GM19397 (cell line): ENCODE data around the gene ITGA11.

Experiments
- ATAC-seq: cut with Tn5 transposase; IDR thresholded peaks from one replicate; pipeline ENCODE4 v1.9.1; 2021; ENCODE audit warnings: mild to moderate bottlenecking, moderate library complexity; ENCODE audit not compliant: unreplicated experiment

The ITGA11 gene

DNA sequence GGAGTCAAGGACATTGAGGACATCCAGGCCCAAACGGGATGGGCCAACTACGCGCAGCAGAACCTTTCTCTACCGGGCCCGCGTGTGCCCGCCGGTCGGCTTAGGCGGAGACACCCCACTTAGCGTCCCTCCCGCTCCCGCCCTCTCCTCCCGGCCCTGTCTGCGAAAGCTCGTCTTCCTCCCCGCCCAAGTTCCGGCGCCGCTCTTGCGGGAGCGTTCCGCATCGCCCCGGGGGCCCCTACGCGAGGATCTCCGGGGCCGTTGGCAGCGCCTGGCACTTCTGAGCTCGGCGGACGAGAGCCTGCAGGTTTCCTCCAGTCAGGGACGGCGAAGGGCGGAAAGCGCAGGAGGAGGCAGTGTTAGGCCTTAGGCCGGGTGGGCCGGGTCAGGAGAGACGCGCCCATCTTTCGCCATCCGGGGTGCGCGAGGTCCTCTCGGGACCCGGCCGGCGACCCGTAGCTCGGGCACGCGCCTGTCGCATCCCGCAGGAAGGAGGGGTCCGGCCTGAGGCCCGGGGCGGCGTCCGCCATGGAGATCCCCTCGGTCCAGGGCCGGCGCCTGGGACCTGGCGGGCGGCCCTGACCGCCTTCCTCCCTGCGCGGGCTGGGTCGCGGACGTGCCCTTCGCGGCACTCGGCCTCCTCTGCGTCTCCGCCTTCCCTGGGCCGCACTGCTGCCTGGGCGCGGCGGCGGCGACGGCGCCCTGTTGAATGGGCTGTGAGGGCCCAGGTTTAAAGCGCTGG lies 154.2 kb downstream of the ITGA11 start, which contains the start of gene FEM1B:
FEM1B (plus strand) TSS at position 143 of the 742 bp plus-strand sequence. CDS start 673 bp downstream, outside the sequence.
- ATAC-seq: peak; percentile 82

DNA sequence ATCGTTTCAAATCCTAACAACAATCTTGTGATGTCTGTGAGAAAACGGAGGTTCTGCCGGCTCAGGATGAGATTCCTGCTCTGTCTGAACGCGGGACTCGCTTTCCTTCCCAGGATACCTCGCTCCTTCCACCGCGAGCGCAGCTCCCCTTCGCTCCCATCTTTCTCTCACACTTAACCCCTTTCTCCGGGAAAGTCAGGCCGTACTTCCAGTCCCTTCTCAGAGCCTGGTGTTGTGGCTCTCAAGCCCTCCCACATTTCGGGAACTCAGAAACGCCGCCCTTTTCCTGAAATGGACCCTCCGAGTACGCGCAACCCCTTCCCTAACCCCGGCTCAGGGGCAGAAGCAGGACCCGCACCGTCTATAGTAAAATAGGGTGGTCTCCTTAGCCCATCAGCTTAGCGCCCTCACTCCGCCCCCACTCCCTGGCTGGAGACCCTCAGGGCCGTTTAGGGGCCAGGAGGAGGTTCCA lies 154.8 kb downstream of the ITGA11 start:
- no peak for ATAC-seq

DNA sequence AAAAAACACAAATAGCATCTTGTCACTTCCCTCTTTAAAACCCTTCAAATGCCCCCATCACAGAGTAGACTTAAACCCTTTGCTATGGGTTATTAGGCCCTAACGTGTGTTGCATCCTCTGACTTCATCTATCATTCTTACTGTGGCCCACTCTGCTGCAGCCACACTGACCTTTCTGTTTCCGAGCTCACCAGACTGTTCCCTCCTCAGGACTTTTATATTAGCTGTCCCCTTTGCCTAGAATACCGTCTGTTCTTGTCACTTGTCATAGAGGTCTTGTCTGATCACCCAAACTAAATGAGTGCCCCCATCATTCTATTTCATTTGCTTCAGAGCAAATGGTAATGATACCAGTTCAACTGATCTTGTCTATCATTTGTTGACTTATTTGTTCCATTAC lies 155.3 kb downstream of the ITGA11 start:
- ATAC-seq: no peak

DNA sequence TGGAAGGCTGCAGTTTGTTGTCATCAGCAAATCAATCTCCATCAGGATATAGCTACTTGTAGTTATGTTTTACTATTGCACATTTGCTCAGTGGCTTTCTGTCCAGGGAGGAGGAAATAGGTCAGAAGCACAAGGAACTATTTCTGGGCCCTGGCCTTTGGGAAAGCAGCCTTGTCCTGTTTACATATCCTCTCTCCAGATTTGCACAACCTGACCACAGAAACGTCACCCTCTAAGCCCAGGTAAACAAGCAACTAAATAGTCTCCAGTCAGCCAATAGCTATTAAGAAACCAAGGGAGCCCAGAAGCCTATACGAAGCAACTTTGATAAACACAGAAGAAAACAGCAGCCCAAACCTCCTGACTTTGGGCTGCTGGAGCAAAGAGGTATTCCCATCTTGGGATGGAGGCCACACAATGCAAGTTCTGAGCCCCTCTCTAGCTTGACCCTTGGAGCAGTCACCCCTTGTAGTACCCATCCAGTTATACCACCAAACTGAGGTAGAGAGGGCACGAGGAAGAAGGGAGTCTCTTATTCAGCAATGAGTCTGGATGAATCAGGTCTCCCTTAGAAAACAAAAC lies 156.7 kb downstream of the ITGA11 start:
- no peak for ATAC-seq

DNA sequence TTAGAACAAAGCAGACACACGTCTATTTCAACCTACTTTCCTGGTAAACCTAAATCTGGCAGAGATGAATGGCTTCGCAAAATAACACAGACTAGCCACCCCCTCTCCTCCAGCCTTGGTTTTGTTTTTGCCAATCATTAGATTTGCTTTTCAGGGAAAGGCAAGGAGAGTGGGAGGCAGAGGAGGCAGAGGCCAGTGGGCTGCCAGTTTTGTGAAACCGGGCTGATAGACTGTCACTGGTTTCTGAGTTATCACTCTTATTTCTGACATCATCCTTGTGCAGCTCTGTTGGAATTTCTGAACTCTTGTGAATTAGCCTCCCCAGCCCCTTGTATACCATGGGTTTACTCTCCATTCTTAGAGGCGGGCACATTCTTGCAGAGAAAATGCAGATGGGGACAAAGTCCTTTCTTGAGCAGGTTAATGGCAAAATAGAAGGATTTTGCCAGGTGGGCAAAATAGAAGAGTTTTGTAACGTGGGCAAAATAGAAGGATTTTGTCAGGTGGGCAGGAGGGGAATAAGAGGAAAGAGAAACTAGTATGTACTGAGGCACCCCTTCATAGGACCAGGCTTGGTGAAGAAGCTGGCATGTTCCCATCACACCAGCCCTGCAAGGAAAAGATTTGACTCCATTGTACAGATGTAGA lies 157.6 kb downstream of the ITGA11 start:
- no peak for ATAC-seq

DNA sequence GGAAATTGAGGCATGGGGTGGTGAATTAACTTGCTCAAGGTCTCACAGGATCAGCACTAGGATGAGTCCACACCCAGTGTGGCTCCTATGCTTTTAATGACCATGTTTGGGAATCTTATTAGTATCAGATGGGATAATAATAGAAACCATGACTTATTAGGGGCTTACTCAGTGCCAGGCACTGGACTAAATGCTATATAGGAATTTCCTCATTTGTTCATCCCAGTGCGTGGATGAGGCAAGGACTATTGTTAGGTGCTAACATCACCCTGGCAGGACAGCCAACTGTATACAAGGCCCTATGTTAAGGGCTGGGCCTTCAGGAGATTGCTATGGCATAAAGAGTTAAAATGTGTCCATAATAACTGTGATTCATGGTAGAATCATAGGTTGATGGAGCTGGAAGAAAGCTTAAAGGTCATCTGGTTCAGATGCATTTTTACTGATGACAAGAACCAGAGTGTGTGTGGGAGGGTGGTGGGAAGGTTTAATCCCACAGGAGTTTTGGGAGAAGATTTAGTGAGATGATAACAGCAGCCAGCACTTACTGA lies 159.2 kb downstream of the ITGA11 start:
- no peak for ATAC-seq

DNA sequence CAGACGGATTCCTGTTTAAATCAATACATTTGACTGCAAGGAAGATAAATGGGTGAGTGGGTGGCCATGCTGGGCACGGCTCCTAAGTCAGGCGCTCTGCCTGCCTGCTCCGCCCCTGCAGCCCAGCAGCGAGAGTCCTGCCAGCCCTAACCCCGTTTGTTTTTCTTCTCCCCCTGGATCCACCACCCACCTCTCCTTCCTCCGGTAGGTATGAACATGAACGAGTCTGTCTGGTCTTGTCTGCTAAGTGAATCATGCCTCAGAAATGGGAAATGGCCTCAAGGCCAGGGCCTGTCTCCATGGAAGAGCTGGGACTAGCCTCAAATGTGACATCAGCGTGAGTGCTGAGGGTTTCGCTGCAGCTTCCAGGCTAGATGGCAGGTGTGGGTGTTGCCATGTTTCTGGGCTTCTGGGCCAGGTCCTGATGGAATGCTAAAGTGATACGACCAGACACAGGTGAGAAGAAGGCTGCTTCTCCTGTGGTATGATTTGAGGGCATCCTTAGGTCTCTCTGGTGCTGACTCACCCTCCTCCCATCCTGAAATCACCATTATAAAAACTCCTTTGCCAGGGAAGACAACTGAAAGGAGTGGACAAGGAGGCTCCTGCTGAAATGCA lies 160.0 kb downstream of the ITGA11 start:
- no peak for ATAC-seq

DNA sequence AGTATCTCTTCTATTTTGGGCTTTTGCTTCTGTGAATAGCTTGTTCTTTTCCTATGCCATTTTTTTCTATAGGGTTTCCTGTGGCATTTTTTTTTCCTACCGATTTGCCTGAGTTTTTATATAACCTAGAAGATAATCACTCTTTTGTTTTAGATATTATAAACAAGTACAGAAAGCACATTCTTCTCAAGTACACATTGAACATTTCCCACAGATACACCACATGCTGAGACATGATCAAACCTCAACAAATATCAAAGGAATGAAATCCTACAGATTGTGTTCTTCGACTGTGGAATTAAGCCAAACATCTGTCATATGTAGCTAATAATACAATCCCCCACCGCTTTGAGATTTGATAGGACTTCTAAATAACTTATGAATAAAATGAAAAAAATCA lies 163.6 kb downstream of the ITGA11 start:
- ATAC-seq: no peak

DNA sequence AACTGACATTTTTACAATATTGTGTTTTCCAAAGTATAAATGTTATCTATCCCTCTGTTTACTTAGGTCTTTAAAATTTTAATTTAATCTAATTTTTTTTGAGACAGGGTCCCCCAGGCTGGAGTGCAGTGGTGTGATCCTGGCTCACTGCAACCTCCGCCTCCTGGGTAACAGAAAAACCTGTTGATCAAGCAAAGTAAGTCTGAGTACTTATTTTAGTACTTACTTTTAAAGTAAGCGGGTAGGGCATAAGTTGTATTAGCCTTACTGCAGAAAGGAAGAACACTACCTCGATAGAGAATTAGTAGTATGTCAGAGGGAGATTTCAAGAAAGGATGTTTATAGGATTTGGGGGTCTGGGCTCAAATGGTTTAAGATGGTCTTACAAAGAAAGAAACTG lies 166.3 kb downstream of the ITGA11 start:
- no peak for ATAC-seq

DNA sequence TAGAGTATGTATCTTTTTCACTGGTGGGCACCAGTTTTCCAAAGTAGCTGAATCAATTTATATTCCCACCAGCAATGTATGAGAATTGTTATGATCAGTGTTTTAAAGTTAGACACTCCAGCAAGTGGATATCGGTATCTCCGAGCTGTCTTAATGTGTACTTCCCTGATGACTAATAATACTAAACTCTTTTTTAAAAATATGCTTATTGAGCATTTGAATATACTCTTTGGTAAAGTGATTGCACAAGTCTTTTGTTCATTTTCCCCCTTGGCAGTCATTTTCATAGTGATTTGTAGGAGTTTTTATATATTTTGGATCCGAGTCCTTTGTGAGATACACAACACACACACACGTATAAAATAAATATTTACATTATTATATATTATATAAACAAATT lies 166.9 kb downstream of the ITGA11 start:
- no peak for ATAC-seq

DNA sequence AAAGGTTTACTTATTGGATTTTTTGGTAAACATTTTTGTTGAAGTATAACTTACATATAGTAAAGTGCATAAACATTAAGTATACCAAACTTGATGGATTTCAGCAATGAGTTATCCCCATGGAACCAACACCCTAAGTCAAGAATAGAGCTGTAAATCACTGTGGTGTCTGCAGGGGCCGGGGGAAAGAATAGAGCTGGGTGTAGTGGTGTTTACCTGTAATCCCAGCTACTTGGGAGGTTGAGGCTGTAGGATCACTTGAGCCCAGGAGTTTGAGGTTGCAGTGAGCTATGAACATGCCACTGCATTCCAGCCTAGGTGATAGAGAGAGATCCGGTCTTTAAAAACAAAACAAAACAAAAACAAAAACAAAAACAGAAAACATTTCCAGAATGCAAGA lies 167.7 kb downstream of the ITGA11 start:
- ATAC-seq: no peak

DNA sequence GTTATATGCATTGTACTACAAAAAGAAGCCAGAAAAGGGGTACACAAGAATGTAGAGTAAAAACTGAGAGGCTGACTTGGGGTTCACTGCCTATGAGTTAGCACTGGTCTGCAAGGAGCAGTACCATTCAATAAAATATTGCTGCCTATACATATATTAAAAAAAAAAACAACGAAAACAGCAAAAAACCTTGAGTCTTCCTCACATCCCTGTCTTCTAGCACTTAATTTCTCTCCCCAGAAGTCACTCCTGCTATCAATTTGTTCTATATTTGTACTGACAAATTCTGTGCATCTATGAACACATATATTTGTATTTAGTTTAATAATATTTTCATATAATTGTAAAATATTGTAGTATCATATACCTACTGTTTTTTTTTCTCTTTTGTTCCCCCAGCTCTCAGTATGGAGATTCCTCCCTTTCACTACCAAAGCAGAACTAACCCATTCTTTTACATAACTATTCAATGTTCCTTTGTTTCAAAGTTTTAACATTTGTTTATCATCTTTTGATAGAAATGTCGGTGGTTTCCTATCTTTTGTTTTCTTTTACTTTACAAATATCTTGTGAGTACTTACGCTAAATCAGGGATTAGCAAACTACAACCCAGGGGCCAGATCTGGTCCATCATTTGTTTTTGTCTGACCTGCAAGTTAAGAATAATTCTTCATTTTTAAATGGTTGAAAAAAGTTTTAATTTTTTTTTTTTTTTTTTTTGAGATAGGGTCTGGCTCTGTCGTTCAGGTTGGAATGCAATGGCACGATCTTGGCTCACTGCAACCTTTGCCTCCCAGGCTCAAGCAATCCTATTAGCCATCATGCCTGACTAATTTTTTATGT lies 169.2 kb downstream of the ITGA11 start:
- ATAC-seq: no peak

DNA sequence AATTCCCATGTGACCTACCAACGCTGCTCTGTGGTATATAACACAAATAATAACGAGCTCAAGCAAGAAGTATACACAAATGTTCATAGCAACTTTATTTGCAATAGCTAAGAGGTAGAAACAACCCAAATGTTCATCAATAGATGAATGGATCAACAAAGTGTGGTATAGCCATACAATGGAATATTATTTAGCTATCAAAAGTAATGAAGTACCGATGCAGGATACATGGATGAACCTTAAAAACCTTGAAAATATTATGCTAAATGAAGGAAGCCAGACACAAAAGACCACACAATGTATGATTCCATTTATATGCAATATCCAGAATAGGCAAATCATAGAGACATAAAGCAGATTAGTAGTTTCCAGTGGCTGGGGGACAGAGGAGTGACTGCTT lies 170.0 kb downstream of the ITGA11 start:
- ATAC-seq: no peak

DNA sequence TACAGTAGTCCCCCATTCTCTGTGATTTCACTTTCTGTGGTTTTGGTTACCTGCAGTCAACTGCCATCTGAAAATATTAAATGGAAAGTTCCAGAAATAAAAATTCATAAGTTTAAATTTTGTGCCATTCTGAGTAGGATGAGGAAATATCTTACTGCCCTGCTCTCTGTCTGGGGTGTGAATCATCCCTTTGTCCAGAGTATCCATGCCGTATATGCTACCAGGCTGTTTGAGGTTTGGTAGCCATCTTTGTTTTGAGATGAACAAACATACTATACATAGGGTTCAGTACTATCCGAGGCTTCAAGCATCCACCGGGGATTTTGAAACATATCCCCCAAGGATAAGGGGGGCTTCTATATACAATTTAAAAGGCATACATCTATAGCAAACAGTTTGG lies 170.7 kb downstream of the ITGA11 start:
- ATAC-seq: no peak

DNA sequence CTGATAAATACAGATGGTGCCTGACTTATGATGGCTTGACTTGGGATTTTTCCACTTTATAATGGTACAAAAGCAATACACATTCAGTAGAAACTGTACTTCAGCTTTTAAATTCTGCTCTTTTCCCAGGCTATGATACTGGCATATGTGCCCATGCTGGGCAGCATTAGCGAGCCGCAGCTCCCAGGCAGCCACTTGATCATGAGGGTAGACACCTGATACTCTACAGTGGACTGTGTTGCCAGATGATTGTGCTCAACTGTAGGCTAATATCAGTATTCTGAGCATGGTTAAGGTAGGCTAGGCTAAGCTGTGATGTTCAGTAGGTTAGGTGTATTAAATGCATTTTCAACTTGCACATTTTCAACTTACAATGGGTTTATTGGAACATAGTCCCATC lies 172.1 kb downstream of the ITGA11 start:
- ATAC-seq: no peak

DNA sequence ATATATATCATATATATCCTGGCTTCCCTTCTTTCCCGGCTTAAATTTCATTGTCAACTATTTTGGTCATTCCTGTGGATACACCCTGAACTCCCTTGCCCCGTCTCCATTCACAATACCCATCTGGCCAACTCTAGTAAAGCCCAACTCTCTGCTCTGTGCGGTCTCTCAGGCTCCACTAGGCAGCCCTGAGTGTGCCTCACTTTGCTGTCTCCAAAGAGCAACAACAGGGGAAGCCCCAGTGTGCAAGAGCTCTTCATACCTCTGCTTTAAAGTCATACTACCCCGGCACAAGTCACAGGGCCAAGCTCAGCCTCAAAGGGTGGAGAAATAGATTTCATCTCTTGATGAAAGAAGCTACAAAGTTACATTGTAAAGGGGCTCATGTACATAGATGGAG lies 173.3 kb downstream of the ITGA11 start:
- no peak for ATAC-seq

DNA sequence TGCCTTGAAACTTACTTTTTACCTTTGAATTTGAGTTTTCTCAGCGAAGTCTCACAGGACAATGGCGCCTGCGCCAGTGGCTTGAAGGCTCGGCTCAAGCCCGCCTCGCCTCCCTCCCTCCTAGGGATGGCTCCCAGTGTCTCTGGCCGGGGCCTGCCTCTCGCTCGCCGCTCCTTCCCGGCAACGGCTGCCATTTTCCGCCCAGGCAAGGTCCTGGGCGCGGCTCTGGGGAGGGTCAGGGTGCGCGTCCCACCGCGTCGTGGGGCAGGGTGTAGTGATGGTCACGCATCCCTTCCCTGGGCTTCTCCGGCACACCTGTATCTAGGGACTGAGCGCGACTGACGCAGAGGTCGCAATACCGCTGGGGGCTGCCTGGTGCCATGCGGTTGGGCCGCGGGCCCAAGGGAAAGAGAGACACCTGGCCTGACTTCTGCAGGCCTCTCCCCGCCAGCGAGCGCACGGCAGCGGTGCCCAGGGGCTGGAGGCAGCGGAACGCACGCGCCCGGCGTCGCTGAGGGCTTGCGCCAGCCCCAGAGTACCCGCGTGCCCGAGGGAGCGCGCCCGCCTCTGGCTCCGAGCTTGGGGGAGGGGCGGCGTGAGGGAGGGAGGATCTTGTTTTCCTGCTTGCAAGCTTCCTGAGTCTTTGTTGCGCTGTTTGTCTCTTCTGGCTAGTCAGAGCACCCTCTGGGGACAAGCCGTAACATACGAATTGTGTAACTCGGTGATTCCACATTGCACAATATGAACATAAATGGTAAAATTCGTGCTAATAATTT lies 175.1 kb downstream of the ITGA11 start:
- no peak for ATAC-seq

DNA sequence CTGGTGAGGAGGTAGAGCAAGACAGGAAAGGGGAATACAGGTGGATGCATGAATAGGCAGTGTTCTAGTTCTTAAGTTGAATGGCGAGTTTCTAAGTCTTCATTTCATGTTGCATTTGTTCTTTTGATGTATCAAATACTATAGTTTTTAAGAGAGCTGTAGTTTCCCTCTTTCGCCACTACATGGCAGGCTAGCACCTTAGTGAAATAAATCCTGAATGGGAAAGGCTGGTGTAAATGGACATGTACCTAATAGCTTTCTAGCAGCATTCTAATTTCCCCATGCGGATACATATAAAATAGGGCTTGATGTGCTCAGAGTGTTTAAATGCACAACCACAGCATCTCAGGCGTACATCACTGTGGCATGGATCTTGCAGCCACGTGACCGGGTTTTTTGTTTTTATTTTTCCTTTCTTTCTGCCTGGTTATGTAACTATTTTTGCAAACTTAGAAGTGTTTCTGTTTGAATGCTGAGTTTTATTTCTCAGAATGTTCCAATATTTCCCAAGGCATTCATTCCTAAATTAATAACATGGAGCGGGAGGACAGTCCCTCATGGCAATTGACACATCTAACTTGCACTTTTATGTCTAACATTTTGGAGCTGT lies 178.9 kb downstream of the ITGA11 start:
- no peak for ATAC-seq

DNA sequence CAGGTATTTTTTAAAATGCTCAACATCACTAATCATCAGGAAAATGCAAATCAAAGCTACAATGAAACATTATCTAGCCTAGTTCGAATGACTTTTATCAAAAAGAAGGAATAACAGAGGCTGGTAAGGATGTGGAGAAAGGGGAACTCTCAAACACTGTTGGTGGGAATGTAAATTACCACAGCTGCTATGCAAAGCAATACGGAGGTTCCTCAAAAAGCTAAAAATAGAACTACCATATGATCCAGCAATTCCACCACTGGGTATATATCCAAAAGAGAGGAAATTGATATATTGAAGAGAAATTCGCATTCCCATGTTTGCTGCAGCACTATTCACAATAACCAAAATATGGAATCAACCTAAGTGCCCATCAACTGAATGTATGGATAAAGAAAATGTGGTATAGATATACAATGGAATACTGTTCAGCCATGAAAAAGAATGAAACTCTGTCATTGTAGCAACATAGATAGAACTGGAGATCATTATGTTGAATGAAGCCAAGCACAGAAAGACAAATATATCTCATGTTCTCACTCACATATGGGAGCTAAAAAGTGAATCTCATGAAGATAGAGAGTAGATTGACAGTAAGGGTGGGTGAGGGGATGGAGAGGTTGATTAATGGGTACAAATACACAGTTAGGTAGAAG lies 182.8 kb downstream of the ITGA11 start:
- no peak for ATAC-seq
